ENCODE results near the gene STK10. TPM values are rescaled to one million over a fixed set of nuclear protein-coding genes. Genes with fewer than 3 reads are reported as not detected.

STK10 gene
- total and polyA plus RNA-seq, 3 donors from 2014 or later: 48.8 to 148 (median 142) TPM

DNA sequence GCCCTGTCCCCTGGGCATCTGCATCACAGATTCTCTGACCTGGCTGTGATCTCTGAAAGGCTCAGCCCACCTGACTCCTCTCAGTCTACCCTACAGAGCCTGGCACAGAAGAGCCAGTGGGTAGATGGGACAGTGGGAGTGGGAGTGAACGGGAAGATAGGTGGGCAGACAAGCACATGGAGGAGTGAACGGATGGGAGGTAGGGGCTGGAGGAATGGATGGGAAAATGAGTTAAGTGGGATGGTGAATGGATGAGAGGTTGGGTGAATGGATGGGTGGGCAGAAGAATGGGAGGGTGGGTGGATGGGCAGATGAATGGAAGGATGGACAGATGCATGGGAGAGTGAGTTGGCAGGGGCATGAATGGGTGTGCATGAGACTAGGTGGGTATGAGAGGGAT is 18.8 kb downstream of the STK10 start:
- H3K36me3 ChIP-seq (ENCODE audit: low read depth, missing control alignments): no peaks in the 10 kb centered on the region
- H3K4me3 ChIP-seq: no peak overlapping the region
- no peak overlapping the region for H3K27ac ChIP-seq
- no peaks in the 10 kb centered on the region for H3K27me3 ChIP-seq
- 71 to 78% methylated on average over 2 of the region's 2 CpGs for WGBS, 2 donors
- peaks cover 39% of the 10 kb centered on the region for H3K4me1 ChIP-seq
- DNase-seq: no peak
- TF ChIP-seq CTCF (IDR thresholded peaks at IDR 0.05) (no peak), POLR2A (IDR thresholded peaks at IDR 0.05) (no peak)
- intact Hi-C loops (cut with DNase I; ENCODE audit: low total_unique reads): no loop called here
- no peaks in the 10 kb centered on the region for H3K9me3 ChIP-seq

- Histone ChIP-seq H3K9me3 (no peaks in the 10 kb centered on the region), H3K27me3 (no peaks in the 10 kb centered on the region), H3K4me3 (no peak overlapping the region), H3K36me3 (ENCODE audit: low read depth, missing control alignments) (no peaks in the 10 kb centered on the region), H3K27ac (peak overlapping the region in 1 of 2 donors; percentile 24), H3K4me1 (peaks cover 47% of the 10 kb centered on the region)
- WGBS, 2 donors: 86 to 87% methylated on average over 6 to 8 of the region's 8 CpGs
- DNase-seq: no peak
- intact Hi-C loops (cut with DNase I; ENCODE audit: low total_unique reads): no loop called here
- TF ChIP-seq CTCF (IDR thresholded peaks at IDR 0.05): no peak
- no peak for TF ChIP-seq POLR2A (IDR thresholded peaks at IDR 0.05)
These were observed 19.7 kb downstream of the STK10 start for GRCh38 chr5:172168311-172168710.

- Histone ChIP-seq H3K27ac (no peak overlapping the region), H3K4me1 (peaks cover 51% of the 10 kb centered on the region), H3K9me3 (no peaks in the 10 kb centered on the region), H3K4me3 (no peak overlapping the region), H3K36me3 (ENCODE audit: low read depth, missing control alignments) (no peaks in the 10 kb centered on the region), H3K27me3 (no peaks in the 10 kb centered on the region)
- TF ChIP-seq CTCF (IDR thresholded peaks at IDR 0.05) (no peak), POLR2A (IDR thresholded peaks at IDR 0.05) (no peak)
- WGBS, 2 donors: 69 to 89% methylated on average over 7 of the region's 7 CpGs
- no peak for DNase-seq
- intact Hi-C loops (cut with DNase I; ENCODE audit: low total_unique reads): no loop called here
These were observed 20.1 kb downstream of the STK10 start for GRCh38 chr5:172167895-172168294.

DNA sequence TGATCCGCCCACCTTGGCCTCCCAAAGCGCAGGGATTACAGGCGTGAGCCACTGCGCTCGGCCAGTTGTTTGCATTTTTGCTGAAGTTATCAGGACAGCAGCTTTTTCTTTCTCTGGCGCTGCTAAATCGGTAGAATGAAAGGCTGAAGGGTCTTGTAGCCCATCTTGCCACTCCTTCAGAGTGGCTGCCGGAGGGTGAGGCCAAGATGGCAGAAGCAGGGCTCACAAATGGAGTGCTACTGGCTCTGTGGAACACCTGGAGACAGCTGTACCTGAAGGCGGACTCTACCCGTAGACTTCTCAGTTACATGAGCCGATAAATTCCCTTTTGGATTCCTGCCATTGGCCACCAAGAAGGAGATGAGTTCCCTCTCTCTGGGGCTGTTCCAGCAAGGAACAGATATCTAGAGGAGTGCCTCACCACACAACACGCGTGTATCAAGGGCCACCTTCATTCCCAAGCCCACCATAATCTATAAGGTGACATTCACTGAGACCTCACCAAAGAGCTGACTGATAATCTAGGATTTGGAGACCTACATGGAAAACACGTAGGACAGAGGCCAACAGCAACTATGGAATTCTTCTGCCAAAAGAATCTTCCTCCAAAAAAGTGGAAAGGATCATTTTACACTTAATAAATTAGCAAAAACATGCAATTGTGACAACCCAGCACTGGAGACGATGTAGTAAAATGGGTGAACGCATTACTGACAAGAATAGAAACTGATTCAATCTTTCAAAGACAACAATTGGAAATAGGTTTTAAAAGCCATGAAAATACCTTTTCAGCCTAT is 21.8 kb downstream of the STK10 start:
- Histone ChIP-seq H3K4me3 (no peak overlapping the region), H3K9me3 (no peaks in the 10 kb centered on the region), H3K27me3 (no peaks in the 10 kb centered on the region), H3K27ac (peak overlapping the region in 1 of 2 donors; percentile 39), H3K4me1 (peaks cover 60% of the 10 kb centered on the region), H3K36me3 (ENCODE audit: low read depth, missing control alignments) (no peaks in the 10 kb centered on the region)
- no peak for DNase-seq
- WGBS, 2 donors: 75 to 77% methylated on average over 14 to 16 of the region's 16 CpGs
- TF ChIP-seq POLR2A (IDR thresholded peaks at IDR 0.05) (no peak), CTCF (IDR thresholded peaks at IDR 0.05) (no peak)
- intact Hi-C loops (cut with DNase I; ENCODE audit: low total_unique reads): no loop called here

- Histone ChIP-seq H3K36me3 (ENCODE audit: low read depth, missing control alignments) (no peaks in the 10 kb centered on the region), H3K4me3 (no peak overlapping the region), H3K27me3 (no peaks in the 10 kb centered on the region), H3K9me3 (no peaks in the 10 kb centered on the region), H3K27ac (peak overlapping the region; percentile 18 to 37), H3K4me1 (peaks cover 60% of the 10 kb centered on the region)
- WGBS, 2 donors: 67 to 78% methylated on average over 6 to 7 of the region's 7 CpGs
- TF ChIP-seq CTCF (IDR thresholded peaks at IDR 0.05) (no peak), POLR2A (IDR thresholded peaks at IDR 0.05) (no peak)
- intact Hi-C loops (cut with DNase I; ENCODE audit: low total_unique reads): no loop called here
- DNase-seq: no peak
These were observed 22.6 kb downstream of the STK10 start for GRCh38 chr5:172165465-172165864.
